Hematopoietic multipotent progenitor cell treated with erythropoietin and hydrocortisone succinate and interleukin-3 and kit ligand, for 6 days (in vitro differentiated cells): Measurements from ENCODE around the gene MAFG.
"Not testable (repeated sequence)": the region's sequence is repeated elsewhere in the genome, so short reads cannot be mapped to it uniquely, and the experiment has no call there.

Experiments used
- DNase-seq: peaks from one replicate; pipeline ENCODE4 v3.0.0-alpha.2; 2015

The MAFG gene

DNA sequence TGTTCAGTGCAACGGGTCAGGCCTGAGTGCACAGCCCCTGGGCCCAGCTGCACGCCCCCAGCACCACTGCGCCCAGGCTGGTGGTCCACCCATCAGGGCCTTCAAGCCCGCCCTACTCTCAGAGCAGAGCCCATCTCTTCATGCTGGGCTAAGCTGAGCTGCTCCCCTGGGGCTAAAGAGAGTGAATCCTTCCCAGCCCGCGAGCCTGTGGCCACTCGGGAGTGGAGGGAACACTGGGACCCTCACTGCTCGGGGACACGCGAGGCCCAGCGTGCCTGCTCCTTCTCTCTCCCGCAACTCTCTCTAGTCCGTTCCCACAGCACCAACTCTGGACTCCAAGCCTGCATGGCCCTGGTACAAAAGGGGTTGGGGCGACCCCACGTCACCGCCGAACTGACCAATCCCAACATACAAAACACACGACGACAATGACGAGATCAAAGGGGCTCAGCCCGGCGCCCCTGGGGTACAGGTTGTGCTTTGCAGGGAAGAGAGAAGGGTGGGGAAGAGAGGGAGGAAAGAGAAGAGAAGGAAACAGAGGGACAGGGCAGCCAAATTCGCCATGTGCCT, 5.5 kb downstream of the MAFG start:
- DNase-seq = no peak

DNA sequence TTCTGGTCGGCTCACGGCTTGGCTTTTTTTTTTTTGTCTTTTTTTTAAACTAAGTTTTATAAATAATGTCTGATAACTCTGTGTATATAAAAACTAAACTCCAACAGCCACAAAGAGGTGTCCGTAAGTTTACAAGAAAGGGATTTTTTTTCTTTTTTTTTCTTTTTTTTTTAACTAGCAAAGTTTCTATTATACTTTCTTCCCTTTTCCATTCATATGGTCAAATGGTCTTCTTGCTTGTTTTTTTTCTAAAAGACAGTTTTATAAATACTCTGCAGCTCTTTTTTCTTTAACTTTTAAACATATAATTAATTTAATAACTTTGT, 6.0 kb downstream of the MAFG start:
- no peak for DNase-seq

DNA sequence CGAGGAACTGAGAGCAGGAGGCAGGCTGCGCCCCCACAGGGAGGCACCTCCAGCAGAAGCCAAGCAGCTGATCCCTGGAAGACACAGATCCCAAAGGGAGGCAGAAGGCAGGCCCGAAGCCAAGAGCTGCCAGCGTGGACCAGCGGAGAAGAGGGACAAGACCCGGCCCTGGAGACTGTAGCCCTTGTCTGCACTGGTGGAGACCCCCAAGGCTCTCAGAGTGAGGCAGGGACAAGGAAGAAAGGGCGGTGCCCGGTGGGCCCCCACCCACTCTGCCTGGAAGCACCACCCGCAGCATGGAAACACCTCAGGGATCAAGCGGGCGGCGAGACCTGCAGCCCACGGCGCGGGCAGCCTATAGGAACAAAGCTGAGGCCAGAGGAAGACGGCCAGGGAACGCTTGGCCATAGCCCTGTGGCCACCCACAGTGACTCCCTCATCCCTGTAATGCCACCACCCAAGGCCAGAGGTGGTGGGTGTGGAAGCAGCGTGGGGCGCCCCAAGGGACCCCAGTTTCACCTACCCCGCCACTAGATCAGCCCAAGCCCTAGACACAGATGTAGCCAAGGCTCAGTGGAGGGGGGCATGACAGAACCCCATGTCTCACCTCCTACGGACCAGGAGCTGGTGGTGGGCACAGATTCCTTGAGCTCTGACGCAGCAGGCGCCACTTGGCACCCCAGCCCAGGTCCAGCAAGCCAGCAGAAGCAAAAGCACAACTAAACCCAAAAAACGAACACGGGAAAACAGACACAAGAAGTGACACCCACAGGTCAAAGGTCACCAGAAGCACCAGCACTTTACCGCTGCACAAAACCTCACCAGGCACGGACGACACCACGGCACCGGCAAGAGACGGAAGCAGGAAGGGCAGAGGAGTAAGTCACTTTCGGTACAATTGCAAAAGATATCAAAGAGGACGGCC, 6.7 kb downstream of the MAFG start:
- DNase-seq = no peak

DNA sequence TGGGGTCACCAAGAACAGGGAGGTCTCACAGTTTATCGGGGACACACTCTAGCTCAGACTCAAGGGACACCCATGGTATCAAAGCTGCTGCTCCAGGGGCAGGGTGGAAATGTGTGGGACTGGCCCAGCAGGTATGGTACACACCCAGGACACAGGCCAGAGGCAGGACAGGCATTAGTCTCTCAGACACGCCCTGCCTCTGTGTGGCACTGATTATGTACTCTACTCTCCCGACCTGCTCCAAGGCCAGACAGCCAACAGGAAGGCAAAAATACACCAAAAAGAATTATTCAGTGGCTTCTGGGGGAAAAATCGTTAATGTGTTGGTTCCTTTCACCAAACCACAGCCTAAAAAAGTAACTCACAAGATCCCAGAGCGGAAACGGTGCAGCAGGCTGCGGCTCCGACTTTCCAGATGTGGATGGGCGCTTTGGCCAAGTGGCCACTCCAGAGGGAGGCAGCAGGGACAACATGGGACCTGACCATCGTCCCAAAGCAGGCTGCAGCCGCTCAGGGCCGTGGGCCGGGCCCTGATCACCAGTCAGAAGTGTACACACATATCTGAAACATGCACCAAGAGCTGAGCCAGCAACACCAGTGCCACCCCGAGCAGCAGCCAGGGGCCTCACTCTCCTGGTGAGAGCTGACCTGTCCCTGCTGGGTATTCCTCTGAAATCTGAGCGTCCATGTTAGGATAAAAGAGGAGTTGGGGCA, 8.5 kb downstream of the MAFG start:
- peak; percentile 74 for DNase-seq

DNA sequence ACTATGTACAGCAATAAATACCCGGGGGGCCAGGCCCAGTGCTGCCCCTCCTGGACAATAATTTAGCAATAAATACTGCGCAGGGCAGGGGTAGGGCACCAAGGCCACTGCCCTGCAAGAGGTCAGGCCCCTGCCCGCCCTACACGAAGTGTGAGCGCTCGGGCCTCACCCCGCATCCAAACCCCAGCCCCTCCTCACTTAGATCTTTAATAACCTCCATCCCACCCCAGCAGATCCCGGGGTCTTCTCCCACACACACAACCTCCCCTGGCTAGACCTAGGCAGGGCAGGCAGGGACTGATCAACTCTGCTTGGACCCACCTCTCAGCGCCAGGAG, 9.2 kb downstream of the MAFG start:
- DNase-seq = not testable (repeated sequence)

DNA sequence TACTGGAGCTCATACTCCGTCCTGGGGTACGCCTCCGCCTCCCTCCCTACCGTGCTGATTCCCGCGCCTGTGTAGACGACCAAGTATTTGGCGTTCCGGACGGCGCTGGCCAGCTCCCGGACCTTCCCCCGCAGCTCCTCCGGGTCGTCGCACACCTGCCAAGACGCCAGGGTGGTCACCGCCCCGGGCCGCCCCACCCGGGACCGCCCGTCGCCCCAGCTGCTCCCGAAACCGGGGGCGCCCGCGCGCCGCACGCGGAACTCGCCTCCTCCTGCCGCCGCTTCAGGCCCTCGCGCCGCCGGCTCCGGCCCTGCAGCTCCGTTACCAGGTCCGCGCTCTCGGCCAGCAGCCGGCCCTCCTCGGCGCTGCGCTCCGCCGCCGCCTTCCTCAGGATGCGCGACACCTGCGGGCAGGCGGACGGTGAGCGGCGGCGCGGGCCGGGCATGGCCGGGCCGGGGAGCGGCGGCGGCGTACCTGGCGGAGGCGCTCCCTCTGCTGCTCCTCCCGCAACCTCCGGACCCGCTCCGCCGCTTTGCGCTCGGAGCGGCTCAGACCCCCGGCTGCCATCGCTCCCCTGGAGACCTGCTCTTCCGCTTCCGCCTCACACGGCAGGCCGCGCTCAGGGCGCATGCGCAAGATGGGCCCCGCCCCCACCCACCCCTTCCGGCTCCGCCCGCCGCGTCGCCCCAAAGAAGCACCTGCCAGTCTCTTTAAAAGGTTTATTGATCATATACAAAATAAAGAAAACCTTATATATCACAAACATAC, 9.8 kb downstream of the MAFG start, which contains the start of gene SIRT7:
Gene SIRT7 (minus strand): TSS at position 612 of the 768 bp plus-strand sequence. CDS start 45 bp downstream, at position 567.
- peak; percentile 89 for DNase-seq

DNA sequence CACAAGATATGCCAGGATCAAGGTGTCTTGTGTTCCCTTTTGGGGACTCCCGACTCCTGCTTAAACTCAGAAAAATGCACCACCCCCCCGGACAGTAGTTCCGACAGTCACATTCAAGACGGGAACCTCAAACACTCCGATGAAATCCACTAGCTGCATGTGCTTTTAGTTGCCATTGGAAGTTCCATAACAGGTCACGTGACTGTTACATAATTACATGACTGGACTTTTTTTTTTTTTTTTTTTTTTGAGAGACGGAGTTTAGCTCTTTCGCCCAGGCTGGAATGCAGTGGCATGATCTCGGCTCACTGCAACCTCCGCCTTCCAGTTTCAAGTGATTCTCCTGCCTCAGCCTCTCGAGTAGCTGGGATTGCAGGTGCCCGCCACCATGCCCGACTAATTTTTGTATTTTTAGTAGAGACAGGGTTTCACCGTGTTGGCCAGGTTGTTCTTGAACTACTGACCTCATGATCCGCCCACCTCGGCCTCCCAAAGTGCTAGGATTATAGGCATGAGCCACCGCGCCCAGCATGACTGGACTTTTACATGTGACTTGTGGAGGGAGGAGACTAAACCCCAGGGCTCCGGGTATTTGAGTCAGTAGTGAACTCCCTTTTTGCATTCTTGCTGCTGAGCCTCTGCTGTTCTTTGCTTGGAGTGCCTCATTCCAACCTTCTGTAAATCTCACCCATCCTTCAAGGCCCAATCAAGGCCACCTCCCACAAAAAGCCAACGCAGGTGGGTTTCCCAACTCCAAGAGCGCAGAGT, 11.1 kb downstream of the MAFG start:
- DNase-seq = peak; percentile 65

DNA sequence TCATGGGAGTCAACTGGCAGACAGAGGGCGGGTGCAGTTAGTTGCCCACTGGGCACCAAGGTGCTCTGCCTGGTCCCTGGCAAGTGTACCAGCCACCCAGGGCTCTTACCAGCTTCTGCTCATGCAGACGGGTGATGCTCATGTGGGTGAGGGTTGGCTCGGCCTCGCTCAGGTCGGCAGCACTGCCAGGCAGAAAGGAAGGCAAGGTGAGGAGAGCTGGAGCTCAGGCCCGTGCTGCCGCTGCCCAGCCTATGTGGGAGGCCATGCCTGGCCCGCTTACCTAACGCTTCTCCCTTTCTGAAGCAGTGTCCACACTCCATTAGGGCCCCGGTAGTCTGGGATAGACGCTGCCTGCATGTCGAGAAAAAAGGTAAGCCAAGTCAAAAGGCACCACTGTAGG, 12.2 kb downstream of the MAFG start:
- DNase-seq = no peak

DNA sequence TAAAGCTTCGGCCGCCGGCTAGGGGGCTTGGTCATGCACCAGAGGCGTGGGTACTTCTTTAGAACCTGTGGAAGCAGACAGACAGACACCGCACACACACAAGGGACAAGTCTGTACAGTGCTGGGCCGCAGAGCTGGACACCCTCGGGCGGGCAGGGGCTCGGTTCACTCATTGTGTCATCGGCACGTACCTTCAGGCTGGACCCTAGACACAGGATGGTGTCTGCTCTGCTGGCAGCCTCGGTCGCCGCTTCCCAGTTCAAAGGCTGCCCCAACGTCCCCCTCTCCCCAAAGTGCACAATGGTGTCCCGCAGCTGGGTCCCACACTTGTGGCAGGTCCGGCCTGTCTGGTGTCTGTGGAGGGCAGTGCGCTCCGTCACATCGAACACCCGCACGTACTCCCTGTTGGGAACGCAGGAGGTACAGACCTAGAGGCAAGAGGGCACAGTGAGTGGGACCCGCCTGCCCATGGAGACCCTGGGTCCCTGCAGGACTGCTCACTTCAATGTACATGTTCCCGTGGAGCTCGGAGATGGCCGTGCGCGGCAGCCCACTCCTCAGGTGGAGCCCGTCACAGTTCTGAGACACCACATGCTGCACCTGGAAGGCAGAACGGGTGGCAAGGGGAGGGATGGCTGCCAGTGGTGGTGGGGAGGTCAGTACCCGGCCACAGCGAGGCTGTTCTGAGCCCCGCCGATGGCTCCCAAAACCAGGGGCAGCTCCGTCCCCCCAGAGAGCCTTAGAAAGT, 13.3 kb downstream of the MAFG start:
- no peak for DNase-seq

DNA sequence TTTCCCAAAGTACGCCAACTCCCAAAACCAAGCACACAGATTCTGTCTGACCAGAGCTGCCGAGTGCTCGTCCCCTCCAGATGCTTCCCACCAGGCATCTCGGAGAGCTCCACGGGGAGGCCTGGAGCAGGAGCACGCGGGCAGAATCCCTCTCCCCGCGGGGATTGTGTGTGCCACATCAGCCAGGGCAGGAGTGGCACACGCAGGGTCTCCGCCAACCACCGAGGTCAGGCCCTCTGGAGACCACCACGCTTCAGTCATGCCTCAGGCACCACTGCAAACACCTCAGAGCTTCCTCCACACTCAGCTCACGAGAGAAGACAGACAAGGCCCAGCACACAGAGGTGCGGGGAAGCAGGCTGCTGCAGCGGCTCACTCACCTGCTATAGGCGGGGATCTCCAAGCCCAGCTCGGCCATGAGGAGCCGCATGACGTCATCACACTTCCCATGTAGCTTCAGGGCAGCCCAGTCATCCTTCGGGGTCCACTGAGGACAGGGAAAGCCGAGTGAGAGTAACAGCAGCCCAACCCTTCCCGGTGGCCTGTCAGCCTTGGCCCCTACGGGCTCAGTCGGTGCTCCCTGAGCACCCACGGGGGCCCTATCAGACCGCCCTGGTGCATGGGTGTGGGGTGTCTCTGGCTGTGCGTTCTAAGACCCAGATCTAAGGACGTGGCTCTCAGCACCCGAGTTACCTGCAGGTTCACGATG, 14.0 kb downstream of the MAFG start:
- no peak for DNase-seq

DNA sequence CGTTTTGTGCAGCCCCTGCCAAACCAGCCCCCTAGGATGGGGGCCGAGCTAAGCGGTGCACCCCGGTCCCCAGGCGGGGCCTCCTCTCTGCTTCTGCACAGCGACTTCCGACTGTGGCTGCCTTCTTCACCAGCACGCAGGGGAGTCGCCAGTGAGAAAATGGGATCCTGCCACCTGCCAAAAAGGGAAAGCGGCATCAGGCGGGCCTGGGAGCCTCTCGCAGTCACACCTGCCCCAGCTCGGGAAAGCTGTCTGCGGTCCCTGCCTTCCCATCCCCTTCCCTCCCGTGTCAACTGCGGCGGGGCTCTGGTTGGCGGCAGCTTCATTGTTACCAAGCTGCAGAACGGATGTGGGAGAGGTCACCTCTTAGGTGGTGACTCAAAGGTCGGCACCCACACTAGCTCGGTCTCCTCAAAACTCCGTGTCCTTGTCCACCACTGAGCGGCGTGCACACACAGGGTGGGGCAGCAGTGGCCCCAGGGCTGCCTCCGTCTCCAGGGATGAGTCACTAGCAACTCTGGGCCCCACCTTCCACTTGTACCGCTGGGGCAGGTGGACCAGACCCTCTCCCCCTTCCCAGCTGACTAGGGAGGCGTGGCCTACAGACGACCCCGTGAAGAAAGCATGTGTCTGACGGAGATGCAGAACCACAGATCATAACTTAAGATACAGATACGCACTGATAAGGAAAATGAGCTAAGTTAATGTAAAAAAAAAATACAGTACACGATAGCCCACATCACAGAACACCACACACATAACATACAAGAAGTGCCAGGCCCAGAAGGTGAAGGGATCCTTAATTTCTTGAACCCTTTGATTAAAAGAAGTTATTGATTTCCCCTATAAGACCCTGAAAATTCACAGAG, 14.9 kb downstream of the MAFG start:
- DNase-seq = no peak

DNA sequence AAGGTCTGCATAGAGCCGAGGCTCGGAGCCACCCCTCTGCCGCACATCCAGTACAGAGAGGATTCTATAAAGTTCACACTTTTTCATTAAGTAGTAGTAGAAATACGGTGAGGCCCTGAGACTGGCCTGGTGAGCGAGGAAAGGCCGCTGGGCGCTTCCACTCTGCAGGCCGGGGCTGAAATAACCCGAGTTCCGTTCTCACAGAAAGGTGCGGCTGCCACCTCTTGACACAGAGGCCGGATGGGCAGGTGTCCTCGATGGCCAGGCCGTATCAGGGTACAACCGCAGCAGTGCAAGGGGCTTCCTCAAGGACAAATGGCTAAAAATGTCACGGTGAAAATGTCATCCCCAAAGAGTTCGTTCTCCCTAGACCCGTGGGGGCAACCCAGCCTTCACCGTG, 15.6 kb downstream of the MAFG start:
- DNase-seq = no peak

DNA sequence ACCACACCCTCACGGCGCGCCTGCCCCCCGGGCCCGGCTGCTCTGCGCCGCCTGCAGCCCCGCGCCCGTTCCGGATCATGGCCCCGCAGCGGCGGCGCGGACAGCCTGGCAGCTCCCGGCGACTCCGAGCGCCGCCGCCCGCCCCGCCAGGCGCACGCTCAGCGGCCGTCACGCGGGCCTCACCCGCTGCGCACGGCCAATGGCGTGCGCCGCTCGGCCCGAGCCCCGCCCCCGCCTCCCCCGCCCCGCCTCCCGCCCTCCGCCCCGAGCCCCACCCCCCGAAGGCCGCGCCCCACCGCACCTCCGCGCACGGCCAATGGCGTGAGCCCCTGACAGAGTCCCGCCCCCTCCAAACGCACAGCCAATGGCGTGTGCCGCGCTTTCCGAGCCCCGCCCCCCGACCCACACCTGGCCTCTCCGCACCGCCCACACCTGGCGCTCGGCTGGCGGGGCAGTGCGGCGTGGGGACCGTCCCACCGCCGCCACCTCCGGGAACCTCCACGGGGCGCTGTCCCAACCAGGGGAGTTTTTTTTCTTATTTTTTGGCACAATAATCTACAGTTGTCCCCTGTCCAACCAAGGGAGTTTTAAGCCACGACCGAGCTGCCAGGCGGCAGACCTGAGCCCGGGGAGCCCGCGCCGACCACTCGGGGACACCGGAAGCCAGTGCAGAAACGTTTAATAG, 16.1 kb downstream of the MAFG start, which contains the start of gene PCYT2:
Gene PCYT2 (minus strand): TSS at position 123 of the 685 bp plus-strand sequence. CDS start 44 bp downstream, at position 79.
- peak; percentile 94 for DNase-seq

DNA sequence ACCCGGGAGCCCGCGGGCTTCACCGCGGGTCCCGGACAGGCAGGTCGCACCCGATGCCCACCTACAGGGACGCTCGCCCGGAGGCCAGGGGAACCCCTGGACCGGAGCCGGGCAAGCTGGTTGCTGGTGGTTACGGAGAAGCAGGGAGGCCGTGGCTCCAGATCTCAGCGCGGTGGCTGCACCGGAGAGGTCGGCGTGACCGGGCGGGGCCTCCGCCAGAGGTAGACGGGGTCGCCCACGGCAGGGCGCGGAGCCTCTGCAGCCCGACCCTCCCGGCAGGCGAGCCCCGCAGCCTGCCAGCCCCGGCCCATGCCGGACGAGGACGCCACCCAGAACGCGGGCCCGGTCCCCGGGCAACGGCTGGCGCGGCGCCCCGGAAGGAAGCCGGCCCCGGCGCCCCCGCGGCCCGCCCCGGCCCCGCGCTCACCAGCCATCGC, 16.7 kb downstream of the MAFG start:
- peak; percentile 32 for DNase-seq

DNA sequence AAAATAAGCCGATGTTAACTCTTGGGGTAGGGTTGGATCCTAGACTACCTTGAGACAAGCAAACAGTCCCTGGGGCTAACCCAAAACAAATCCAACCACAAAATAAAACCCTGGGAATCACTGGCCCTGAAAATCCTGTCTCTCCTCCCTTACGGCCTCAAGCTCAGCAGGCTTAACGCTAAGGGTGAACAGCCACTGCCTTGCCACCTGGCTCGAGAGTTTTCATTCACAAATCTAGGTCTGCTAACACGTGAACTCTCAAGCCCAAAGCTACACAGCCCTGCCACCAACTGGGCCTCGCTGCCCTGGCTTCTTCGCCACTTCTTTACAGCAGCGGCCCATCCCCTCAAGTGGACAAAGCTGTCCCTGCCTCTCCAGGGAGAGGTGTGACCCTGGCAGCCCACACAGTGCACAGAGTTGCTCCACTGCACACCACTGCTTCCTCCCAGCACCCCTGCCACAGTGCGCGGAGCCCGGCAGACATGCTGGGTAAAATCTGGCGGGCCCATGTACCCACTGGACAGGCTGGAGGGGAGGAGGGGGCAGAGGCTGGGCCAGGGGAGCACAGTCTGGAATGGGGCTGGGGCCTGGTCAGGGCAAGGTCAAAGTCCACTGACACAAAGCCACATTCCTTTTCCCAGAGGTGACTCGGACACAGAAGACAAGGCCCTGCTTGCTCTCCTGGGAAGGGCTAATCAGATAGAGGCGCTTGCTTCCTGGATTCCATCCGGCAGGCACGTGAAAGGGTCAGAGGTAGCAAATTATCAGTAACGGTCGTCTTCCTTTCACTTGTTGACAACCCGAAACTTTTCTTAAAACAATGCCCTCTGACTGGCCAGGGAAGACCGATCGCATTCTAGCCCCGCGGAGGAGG, 17.3 kb downstream of the MAFG start:
- peak; percentile 62 for DNase-seq

DNA sequence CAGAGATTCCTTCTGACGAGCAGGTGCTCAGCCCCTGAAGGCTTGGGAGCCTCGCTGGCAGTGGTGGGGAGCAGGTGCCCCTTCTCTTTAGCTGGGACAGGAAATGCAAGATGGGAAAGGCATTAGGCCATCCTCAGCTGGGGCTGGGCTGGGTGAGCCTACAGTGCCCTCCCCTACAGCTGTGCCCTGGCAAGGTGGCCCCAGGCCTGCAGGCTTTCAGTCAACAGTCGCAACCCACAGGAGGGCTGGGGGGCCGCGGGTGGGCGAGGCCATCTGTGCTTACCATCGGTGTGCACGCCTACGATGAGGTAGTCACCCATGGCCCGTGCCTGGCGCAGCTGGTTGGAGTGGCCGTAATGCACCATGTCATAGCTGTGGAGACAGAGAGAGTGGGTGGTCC, 18.3 kb downstream of the MAFG start:
- DNase-seq = no peak

DNA sequence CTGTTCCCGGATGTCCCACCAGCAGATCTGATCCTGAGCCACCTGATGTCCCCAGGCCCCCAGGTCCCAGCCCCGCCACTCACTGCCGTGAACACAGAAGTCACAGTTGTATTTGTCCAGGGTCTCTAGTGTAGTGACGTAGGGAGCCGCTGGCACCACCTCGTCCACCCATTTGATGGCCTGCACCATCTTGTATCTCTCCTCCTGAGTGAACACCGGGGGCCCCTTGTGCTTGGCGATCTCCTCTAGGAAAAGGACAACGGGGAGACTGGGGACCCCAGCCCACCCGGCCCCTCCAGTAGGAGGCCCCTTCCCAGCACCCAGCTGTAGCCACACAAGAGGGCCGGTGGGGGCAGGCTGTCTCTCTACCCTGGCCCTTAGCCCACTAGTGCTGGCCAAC, 18.7 kb downstream of the MAFG start:
- no peak for DNase-seq
